ENCODE data around the gene LAMA2.
A peak's percentile ranks its signal among the peaks of the same experiment; 100 is the strongest.
"Not testable (repeated sequence)": the region's sequence is repeated elsewhere in the genome, so short reads cannot be mapped to it uniquely, and the experiment has no call there.

Gene LAMA2

DNA sequence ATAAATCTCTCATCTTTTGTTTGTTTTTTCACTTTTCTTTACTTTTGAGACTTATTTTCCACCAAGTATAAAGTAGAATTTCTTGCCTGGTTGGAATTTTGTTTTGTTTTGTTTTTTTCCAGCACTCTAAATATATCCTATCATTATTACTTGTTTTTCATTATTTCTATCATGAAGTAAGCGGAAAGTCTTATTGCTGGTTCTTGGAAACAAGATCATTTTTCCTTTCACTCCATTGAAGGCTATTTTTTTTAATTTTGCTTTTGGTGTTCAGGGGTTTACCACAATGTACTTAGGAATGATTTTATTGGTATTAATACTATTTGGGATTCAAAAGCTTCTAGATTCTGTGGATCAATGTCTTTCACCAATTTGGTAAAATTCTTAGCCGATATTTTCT lies 190.1 kb downstream of the LAMA2 start:
- no peak for DNase-seq (ENCODE audit: low spot score)

DNA sequence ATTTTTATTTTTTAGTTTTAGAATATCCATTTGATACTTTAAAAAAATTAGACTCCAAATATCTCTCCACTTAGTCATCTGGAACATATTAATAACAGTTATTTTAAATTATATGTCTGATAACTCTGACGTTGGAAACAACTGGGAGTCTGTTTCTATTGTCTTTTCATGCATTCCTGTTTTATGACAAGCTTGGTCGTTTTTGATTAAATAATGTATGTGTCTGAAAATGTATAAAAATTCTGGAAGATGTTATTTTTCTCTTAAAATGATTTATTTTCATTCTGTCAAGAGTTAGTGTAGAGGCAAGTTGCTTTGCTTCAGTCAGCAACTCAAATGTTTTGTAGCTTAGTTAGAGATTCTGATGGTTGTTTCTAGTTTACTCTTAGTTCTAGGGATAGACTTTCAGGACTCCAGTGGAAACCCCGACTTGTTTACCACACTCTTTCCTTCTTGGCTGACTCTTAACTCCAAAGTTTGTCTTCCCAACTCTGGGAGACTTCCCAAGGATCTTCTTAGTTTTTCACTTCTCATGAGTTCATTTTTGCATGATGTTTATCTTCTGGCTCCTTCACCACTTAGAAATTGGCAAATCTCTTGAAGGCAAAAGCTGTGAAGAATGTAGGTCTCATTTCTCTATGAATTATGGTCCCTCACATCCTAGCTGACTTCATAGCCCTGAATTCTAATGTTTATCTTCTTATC lies 190.9 kb downstream of the LAMA2 start:
- no peak for DNase-seq (ENCODE audit: low spot score)

DNA sequence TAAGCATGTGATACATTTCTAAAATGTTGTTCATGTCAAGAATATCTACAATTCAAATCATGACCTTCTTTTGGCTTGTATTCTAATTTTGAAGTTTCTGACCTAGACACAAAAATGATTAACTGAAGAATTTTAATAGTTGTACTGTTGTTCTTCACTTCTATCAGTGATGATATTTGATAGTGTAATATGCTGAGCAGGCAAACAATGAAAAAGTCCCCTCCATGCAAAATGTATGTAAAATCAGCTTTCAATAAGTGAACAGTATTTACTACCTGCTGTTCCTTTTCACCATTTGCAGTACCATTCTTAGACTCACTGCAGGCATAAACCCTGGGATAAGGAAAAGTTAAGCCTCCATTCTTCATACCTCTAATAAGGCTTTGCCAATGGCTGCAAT lies 201.5 kb downstream of the LAMA2 start:
- no peak for DNase-seq (ENCODE audit: low spot score)

DNA sequence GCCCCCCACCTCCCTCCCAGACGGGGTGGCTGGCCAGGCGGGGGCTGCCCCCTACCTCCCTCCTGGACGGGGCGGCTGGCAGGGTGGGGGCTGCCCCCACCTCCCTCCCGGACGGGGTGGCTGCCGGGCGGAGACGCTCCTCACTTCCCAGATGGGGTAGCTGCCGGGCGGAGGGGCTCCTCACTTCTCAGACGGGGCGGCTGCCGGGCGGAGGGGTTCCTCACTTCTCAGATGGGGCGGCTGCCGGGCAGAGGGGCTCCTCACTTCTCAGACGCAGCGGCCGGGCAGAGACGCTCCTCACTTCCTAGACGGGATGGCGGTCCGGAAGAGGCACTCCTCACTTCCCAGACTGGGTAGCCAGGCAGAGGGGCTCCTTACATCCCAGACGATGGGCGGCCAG lies 205.5 kb downstream of the LAMA2 start:
- DNase-seq (ENCODE audit: low spot score) = not testable (repeated sequence)

DNA sequence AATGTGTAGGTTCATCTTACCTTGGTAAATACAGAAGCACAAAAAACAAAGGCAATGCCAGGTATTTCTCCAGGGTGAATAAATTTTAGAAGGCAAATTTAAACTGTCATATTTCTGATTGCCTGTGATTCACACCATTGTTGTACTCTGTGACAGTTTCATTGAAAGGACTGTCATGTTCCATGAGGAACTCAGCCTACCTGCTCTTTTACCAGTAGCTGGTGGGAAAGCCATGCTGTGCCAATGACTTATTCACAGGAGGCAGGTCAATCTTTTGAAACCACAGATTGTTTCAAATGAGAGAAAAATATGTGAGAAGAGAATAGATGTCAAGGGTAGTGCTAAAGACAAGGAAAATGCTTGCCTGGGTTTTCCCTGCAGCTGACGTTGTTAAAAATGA lies 206.4 kb downstream of the LAMA2 start:
- DNase-seq (ENCODE audit: low spot score) = no peak

DNA sequence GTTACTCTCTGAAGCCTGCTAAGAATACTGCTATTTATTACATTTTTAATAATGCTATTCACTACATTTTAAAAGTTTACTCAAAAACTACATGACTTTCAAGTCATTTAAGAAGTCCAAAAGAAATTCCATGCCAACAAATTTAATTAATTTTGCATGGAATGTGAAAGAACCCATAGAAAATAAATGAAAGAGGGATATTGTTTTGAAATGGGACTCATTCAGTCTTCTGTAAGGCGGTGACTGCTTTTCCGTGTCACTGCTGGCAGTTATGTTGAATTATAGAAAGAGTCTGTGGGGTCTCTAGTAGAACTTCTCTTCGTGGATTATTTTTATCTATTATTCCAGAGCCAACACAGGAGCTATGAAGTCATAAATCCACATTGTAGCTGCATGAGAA lies 211.2 kb downstream of the LAMA2 start:
- no peak for DNase-seq (ENCODE audit: low spot score)

DNA sequence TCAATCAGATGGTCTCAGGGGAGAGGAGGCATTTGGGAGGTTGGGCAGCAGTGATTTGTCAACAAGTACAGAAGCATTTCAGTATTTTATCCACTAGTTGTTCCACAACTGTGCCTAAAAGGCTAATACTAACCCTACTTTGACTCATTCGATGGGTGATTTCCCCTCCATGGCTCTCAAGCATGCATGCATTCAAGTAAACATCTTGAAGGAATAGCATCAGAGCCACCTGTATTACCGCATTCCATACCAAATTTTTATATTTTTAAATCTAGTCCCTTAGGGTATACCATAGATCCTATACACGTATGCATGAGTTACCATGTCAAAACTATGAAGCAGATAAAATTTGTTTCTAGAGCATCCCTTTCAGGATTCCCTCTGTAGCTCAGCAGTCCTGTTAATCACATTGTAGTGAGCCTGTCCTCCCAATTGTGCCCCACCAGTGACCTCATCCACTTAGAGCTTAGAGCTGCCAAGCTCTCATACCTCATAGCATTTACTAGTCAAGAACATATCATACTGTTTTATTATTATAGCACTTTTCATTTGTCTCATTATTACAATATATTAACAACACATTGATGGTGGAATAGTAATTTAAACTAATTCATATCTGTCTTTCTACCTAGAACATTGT lies 213.8 kb downstream of the LAMA2 start:
- no peak for DNase-seq (ENCODE audit: low spot score)

DNA sequence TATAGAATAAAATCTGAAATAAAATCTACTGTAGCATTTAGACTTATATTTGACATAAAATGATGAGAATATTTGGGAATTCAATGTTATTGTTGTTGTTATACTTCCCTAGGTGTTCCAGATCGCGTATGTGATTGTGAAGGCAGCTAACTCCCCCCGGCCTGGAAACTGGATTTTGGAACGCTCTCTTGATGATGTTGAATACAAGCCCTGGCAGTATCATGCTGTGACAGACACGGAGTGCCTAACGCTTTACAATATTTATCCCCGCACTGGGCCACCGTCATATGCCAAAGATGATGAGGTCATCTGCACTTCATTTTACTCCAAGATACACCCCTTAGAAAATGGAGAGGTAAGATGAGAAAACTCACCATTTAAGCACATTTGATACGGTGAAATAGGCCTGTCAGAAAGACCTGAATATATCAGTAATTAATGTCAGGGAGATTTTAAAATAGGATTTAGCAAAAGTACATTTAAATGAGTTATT lies 215.2 kb downstream of the LAMA2 start:
- DNase-seq (ENCODE audit: low spot score) = no peak

DNA sequence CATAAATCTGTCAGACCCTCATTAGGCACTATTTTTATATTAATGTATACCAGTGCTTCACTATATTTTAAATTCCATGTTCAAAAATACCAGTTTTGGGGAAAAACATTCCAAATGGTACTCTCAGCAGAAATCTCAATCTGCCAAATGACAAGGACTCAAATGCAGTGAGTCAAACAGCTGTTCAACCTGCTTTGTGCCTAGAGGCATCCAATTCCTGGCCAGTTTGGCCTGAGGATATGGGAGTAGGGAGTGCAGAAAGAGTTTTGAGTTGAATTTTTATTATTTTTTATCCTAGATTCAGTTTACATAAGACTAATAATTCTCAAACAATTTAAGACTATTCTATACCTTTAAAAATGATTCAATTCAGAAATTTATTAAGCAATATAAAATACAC lies 216.8 kb downstream of the LAMA2 start:
- DNase-seq (ENCODE audit: low spot score) = no peak

DNA sequence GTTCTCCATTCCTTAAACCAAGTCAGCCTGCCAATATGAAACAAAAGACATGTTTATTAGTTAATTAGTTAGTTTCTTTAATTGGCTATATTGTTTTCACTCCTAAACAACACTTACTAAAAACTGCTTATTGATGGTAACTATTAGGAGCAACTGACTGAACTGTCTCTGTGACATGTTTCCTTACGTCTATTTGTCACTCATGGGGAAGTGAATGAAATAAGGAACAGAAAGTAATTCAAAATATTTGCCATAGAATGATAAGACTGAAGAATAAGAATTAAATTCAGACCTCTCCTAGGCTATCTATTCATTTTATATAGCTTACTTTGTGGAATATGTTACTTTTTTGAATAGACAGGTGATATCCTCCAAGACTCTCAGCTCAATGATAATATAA lies 217.2 kb downstream of the LAMA2 start:
- DNase-seq (ENCODE audit: low spot score) = no peak

DNA sequence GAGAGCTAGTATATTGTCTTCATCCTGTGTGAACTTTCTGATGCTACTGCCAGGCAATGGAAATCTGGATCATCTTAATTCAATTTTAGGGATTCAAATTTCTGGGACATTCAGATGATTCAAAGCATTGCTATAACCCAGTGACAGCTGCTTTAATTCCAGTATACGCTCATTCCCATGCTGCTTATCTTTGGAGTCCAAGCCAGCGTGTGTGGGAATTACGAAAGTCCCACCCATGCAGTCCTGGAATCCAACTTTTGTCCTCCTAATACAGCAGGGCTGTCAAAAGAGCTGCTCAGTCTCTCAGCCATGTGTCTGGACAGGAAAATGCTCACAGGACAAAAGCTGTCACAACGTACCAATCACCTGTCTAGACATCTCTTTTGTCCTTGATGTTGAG lies 219.8 kb downstream of the LAMA2 start:
- no peak for DNase-seq (ENCODE audit: low spot score)

DNA sequence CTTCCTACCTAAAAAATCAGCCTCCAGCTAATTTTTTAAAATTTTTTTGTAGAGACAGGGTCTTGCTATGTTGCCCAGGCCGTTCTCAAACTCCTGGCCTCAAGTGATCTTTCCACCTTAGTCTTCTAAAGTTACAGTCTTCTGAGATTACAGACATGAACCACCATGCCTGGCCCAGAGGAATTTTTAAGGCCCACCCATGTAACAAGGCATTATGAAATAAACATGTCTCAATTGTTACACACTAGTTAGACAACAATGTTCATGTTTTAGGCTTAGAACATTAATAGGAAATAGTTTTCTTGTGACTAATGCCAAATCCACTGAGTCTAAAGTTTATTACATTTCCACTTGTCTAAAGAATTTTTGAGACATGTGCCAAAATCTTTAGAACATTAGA lies 221.2 kb downstream of the LAMA2 start:
- DNase-seq (ENCODE audit: low spot score) = no peak

DNA sequence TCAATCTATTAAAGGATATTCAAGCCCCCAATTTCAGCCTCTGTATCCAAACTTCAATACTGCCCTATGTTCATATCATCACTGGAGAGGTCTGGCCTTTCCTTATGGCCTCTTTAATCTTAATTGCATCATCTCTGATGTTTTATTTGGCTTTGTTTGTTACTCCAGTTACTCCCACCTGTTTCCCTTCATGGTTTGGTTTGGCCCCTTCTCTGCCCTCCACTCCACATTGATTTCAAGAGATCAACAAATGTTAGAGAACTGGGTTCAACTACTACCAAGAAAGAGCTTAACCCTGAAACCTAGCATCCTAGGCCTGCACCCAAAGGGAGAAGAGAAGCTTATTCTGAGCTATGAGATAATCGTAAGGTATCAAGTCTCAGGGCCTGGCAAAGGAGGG lies 221.6 kb downstream of the LAMA2 start:
- DNase-seq (ENCODE audit: low spot score) = no peak

DNA sequence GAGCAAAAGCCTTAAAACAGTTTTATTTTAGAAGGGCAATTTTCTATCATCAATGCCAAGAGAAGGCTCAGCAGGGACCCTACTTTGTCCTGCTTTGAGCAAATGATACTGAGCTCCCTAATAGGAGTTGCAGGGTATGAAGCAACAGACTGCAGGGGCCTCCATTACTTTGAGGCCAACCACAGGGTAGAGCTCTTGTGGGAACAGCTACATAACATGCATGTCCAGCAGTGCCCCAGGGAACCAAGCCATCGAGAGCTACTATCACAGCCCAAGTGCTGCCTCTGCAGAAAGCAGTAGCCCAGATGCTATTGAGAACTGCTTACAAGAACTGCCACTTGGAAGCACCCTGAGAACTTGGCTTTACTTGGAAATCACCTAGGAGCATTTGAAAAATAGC lies 222.1 kb downstream of the LAMA2 start:
- peak; percentile 52 for DNase-seq (ENCODE audit: low spot score)

DNA sequence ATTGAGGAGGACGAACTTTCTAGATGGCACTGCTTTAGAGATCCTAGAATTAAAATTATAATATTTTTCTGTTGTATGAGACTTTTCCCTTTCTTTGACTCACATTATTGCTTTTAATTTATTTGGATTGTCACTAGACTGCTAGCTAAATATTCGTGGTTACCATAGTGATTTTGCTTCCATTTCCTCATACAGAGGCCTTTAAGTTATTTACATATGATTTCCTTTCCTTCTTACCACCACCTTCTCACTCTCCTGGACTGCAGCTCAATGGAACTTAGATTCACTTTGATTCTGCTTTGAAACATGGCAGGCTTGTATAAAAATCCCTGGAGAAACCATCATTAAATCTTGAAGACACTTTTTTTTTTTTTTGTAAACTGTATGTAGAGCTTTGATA lies 222.9 kb downstream of the LAMA2 start:
- no peak for DNase-seq (ENCODE audit: low spot score)

DNA sequence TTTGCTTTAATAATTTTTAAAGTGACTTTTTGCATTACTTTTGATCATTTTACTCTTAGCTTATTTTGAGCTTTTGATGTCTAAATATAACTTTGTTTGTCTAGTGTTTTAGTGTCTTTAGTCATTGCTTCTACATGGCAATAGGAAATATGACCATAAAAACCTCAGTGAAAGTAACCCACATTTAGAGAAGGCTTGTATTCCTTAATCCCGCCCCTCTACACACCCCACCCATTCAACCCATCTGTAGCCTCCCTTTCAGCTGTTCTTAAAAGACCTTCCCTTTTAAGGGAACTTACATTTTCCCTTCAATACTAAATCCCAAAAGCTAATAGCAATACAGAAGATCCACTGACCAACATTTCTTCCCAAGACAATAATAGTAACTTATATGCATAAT lies 225.4 kb downstream of the LAMA2 start:
- DNase-seq (ENCODE audit: low spot score) = no peak

DNA sequence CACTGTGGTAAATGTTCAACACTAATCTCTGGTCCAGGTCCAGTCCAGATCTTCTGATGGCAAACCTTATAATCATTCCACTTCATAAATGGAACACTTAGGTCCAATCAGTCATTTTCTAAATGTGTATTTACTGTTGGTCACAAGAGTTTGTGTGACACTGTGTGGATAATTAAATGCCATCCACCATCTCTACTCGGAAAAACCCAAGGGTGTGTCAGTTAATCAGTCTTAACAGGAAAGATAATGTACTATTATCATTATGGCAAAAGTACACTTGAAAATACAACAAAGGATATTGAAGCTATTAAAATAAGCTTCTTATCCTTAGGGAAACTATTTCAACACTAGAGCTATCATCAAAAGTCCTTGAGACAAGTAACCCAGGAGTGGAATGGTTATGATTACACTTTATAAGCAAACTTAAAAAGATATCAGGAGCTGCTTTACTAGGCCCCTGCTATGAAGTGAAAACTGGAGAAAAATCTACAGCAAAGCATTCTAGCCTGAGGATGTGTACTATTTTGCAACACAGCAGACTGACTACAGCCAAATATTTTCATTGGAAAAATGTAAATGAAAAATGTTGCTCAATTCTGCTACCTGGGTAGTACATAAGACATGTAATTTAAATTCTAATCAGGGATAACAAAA lies 227.9 kb downstream of the LAMA2 start:
- DNase-seq (ENCODE audit: low spot score) = no peak

DNA sequence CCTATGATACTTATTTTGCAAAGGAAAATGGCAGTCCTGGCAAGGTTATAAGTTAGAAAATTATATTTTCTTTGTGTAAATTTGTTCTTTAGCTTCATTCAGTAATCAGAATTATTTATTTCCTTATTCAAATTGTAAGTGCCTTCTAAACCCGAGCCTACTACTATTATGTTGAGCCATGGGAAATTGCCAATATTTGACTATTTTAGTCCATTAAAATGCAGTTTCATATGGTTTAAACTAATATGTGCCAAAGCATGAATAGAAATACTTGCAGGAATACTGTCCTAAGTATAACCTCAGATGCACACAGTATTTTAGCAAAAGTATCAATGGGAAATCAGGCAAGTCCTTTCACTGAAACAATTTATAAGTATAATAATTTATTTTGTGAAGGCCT lies 228.4 kb downstream of the LAMA2 start:
- DNase-seq (ENCODE audit: low spot score) = no peak

DNA sequence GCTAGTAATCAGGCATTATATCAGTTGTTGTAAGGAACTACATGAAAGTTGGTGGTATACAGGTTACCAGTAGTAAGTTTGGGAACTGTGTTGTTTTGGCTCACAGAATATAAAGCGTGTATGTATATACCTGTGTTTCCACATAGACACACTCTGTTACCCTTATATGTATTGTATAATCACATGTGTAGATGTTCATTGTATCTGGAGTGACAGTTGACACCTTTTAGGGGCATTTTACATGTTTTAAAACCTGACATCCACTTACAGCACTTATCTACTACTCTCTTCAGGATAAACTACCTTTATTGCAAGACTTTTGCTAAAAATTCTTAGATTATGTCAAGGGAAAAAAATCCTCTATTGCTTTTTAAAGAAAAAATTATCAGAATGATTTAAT lies 228.9 kb downstream of the LAMA2 start:
- DNase-seq (ENCODE audit: low spot score) = no peak

DNA sequence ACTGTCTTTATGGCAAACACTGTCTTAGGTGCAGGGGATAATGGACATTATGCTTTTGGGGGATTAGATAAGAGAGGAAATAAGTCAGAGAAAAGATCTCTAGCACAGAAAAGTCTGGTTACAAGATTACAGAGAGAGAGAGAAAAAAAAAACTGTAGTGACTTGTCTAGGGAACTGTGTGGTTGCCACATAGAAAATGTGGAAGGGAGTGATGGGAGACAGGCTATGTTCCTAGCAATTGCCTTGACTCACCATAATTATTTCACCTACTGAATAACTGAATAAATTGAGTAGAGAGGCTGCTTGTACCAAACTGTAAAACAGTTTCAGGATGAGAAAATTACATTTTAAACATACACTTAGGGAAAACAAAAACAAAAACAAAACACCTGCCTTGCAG lies 229.7 kb downstream of the LAMA2 start:
- no peak for DNase-seq (ENCODE audit: low spot score)

DNA sequence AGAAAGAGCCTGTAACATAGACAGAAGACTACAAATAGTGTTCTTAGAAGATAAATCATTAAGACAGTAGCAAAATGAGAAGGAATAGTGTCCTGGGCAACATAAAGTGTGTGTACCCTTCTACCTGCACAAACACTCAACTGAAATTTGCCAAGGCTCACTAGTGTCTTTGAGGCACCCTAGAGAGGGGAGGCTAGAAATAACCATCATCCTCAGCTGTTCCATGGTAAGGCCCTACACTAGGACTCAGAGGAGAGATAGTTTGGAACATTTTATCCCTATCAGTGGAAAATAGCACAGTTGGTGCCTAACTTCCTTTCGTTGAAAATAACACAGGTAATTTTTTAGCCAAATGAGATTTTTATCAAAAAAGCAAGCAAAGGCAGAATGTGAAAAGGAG lies 230.7 kb downstream of the LAMA2 start:
- DNase-seq (ENCODE audit: low spot score) = no peak

DNA sequence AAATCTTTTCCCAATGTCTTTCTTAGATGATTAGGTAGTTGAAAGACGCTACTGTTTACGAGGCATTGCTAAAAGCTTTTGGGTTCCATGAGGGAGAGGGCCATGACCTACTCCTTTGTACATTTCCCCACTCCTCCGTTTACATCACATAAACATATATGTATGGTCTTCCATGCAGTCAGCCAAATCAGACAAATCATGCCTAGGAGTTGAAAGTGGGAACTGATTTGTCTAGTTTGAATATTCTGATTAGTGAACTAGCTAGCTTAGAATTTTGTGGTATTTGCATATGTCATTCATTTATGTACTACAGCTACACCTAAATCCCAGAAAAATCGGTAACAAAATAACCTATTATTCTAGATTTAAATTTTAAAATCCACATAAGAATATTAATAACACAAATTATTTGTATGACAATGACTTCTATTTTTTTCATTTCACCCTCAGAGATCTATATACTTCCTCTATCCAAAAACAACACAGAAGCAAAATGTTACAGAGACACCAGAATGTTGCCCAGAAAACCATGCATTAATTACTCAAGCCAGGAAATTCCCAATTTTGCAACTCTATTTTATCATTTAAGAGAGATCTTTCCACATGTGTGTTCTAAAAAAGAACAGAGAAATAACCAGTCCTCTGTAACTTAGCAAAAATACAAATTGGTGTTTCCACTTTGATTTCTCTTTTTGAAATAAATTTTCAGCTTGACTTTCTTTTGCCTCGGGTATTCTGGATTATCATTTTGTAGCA lies 231.9 kb downstream of the LAMA2 start:
- DNase-seq (ENCODE audit: low spot score) = no peak

DNA sequence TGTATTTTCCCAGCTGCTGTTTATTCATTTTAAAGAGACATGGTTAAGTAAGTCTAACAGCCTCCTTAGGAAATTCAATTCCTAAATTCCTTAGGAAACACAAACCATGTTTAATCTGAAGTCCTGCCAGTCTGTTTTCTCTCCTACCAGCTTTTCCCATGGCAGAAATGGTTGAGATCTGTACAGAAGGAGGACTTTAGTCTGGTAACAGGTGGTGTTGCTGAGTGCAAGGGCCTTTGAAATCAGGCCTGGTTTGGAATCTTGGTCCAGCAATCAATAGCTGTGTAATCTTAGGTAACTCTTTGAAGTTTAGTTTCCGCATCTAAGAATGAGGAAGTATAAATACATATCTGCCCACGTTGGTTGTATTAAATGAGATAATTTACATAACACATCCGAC lies 232.5 kb downstream of the LAMA2 start:
- DNase-seq (ENCODE audit: low spot score) = no peak
